Testis (tissue), 2 donors: ENCODE data around the gene C9orf78.

Source experiments
- CTCF ChIP-seq, 3 experiments: fragments of 450-650 bp in 2 of 3; fragments of 200-600 bp in 1 of 3; sonication (generic) in 1 of 3; IDR thresholded peaks; one replicate each; pipeline ENCODE4 v1.5.1; 2016 to 2019; ENCODE audit warnings: antibody characterized with exemption in 3 of 3, mild to moderate bottlenecking in 2 of 3, moderate library complexity in 1 of 3
- POLR2A ChIP-seq: fragments of 450-650 bp; IDR thresholded peaks from one replicate; pipeline ENCODE4 v1.6.1; 2017; ENCODE audit warnings: antibody characterized with exemption, mild to moderate bottlenecking, moderate library complexity

GRCh38 chr9:129815278-129815677 is 19.8 kb downstream of the C9orf78 start:
- TF ChIP-seq CTCF (IDR thresholded peaks at IDR 0.05) = no peak
- no peak for TF ChIP-seq POLR2A
